Stimulated activated naive CD8-positive, alpha-beta T cell treated with anti-CD3 and anti-CD28 coated beads, Interleukin-15, Interleukin-2, amounts not matched to agents 100 U/mL and 50 U/mL, for 24 hours (primary cell): Measurements from ENCODE around the gene TMEM81.

Experiments used
- ATAC-seq: fragments of 150-1000 bp; cut with Tn5 transposase; one replicate; pipeline ENCODE4 v1.10.0; 2021
- DNase-seq: peaks from one replicate; pipeline ENCODE4 v3.0.0; 2021

The TMEM81 gene

DNA sequence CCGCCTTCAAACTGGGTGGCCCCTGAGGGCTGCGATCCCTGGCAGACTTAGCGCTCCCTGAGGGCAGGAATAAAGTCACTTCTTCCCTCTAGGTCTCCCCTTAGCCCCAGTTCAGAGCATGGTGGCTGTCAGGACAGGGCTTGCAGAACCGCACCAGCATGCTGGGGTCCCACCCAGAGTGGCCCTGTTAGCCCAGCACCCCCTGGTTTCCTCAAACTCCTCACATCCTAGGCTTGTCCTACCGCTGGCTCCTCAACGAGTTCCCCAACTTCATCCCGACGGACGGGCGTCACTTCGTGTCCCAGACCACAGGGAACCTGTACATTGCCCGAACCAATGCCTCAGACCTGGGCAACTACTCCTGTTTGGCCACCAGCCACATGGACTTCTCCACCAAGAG lies 25.4 kb downstream of the TMEM81 start:
- no peak for ATAC-seq
- no peak for DNase-seq

DNA sequence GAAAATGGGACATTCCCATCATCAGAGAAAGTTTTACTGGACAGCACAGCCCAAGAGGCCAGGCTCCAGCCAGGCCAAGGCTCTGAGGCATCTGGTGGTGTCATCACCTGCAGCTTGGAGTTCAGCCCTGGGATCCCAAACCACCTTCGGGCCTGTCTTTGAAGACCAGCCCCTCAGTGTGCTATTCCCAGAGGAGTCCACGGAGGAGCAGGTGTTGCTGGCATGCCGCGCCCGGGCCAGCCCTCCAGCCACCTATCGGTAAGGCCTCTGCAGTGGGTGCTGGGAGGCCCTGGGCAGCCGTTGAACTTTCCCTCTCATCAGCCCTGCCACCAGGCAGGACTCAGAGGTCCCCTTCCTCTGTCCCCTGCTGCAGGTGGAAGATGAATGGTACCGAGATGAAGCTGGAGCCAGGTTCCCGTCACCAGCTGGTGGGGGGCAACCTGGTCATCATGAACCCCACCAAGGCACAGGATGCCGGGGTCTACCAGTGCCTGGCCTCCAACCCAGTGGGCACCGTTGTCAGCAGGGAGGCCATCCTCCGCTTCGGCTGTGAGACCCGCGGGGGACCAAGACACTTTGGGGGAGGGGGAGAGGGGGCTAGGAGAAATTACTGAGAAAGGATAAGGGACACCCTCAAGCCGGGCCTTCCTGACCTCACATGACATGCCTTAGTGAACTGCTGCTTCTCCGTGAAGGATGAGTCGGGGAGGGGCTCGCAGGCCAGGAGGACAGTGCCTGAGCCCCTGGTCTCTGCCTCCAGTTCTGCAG lies 26.3 kb downstream of the TMEM81 start:
- ATAC-seq (no peak), DNase-seq (no peak)

DNA sequence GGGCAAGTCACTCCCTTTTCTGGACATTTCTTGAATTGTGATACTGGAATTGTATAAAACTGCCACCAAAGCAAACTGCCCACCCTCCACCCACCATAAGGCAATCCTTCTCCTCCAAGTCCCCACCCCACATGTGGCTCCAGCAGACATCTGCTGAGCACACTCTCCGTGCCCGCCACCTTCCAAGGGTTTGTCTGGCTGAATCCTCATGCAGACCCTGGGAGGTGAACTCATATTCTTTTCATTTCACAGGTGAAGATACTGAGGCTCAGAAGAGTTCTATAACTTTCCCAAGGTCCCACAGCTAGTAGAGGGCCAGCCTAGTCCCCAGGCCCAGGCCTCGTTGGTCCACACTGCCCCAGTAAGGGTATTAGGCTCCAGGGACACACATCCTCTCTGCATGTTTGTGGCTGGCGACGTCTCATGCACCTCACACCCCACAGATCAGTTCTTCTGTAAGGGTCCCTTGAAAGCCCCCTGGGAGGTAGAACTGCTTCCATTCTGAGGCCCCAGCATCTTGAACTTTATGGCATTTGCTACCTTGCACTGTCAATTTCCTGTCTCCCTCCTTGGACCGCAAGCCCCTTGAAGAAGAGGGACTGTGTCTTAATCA lies 27.2 kb downstream of the TMEM81 start:
- no peak for ATAC-seq
- no peak for DNase-seq

DNA sequence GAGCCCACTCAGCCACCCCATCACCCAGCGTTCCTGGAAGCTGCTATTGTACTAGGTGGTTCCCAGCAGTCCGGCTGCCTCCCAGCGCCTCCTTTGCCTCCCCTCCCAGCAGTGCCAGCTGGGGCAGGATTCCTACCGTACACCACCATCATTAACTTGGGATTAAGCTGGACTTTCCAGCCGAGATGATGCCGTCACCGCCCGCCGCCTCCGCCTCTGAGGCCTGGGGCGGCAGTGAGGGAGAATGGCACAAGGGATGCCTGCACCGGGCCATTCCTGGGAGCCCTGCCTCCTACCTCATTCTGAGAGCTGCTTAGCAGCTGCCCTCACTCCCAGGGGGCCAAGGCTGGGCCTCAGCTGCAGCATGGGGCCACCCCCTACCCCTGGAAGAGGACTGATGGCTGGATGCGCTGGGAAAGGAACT lies 28.1 kb downstream of the TMEM81 start:
- ATAC-seq = no peak
- DNase-seq = no peak

DNA sequence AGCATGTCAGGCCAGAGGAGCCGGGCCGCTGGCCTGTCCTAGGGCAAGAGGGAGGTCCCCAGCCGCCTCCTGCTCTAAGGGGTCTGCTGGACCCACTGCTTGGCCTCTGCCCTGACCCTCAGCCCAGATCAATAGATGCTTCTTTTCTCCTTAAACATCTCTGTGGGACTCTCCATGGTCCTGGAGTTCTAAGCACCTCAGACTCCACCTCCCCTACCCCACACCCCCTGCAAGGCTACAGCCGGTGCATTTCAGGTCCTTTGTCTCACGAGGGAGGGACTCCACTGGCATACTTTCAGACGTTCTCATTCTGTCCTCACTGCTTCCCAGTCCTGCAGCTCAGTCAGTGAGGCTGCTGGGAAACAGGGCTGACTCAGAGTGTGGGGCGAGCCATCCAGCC lies 30.2 kb downstream of the TMEM81 start:
- no peak for ATAC-seq
- DNase-seq = no peak

DNA sequence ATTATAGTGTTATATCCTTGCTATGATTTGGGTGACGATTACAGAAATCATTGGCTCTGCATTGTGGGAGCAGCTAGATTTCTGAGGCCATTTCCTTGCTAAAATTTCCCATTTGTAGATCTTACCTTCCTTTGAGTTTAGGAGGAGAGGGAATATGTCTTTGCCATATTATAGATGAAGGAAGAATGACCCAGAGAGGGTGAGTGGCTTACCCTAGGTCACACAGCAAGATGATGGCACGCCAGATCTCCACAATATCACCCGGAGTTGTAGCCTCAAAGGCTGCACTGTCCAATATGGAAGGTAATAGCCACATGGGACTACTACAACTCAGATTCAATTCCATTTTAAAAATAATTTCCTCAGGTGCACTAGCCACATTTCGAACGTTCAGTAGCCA lies 31.0 kb downstream of the TMEM81 start:
- no peak for ATAC-seq
- no peak for DNase-seq

DNA sequence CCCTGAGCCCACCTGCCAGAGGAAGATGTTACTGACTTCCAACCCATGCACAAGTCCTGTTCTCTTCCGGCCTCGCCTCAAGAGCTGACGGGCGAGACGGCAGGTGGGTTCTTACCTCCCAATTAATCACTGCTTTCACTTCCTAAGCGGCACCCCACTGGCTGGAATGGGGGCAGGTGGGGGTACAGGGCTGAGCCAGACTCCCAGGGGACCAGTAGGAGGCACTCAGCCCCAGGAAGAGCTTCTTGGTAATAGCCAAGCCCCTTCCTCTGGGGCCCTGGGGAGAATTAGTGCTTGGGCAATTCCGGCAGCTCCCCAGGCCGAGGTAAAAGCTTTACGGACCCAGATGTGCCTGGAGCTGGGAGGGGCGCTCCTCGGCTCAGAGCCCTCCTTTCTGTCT lies 31.6 kb downstream of the TMEM81 start:
- ATAC-seq = no peak

DNA sequence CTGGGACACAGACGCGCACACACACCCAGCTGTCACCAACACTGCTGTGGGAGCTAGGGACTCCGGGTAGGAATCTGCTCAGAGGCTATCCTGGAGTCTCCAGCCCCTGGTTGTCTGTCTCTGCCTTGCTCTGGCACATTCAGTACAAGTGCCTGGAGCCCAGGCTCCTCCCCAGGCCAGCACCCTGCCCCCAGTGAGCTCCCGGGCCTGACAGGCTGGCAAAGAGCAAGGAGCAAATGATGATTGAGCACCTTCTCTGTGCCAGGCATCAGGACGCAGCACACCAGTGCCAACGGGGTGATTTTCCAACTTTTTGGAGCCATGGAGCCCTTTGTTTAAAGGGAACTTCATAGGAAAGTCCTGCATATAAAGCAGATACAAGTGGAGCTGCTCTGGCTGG lies 34.8 kb downstream of the TMEM81 start:
- ATAC-seq (no peak), DNase-seq (no peak)

More for the DNA sequence above, 31.6 kb downstream of the TMEM81 start:
- DNase-seq = no peak

DNA sequence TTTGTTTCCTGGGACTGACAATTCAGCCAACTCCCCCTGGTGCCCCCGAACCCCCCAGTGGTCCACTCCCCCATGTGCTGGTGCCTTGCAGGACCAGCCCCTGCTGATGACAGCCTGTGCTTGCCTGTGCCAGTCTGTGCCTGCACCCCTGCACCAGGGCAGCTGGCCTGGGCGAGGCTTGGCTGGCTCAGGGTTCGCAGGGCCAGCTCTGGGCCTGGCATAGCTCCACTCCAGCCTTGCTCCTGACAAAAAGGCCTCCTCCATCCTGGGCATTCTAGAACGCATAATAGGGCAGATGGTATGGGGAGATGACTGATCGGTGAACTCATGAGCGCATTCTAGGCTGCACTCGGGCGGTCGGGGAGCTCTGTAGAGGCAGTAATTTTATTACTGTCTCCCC lies 35.9 kb downstream of the TMEM81 start:
- ATAC-seq (no peak), DNase-seq (no peak)

DNA sequence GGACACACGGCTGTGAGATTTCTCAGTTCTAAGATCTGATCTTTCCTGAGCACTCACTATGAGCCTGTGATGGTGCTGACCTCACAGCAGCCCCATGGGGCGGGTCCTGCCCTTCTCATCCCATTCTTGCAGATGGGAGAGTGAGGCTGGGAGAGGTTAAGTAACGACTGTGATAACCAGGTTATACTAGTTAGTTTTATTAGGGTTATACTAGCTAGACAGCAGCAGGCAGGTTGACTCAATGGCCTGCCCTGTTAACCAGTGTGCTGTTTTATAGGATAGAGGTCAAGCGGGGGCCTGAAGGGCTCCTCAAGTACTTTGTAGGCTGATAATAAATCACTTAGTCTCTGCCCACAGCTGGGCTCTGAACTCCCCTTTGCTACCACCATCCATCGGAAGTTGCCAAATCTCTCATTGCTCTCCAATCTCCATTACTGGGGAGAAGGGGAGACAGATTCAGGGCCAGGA lies 36.5 kb downstream of the TMEM81 start:
- DNase-seq (no peak), ATAC-seq (no peak)

DNA sequence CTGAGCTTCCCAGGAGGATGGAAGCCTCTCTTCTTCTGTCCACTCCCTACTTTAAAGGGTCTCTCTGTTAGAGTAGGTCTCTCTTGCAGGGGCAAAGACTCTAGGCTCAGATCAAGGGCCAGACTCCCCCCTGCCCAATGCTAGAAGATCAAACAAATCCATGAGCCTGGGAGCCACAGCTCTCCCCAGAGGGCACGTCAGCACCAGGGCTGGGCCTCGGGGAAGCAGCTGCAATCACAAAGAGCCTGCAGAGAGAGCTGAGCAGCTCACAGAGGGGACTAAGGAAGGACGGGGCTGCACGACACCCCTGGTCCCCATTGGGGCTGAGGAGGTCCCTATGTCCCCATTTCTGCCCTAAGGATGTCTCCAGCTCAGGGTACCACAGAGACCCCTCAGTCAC lies 37.4 kb downstream of the TMEM81 start:
- DNase-seq = no peak
- ATAC-seq = no peak

DNA sequence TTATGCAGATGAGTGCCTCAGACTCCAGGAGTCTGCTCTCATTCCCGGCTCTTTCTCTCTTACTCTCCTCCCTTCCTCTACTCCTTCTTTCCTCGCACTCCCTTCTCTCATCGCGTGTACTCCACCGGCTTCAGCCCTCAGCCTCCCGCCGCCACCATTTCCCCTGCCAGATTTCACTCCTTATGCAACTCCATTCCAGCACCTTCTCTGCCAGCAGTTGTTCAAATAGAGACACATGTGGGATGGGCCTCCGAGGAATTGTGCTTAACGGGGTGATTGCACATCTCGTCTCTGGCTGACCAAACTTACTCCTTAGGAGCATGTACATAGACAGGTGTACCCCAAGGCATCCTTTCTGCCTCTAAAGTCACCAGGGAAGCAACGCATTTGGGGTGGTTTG lies 39.1 kb downstream of the TMEM81 start:
- ATAC-seq = no peak
- no peak for DNase-seq

DNA sequence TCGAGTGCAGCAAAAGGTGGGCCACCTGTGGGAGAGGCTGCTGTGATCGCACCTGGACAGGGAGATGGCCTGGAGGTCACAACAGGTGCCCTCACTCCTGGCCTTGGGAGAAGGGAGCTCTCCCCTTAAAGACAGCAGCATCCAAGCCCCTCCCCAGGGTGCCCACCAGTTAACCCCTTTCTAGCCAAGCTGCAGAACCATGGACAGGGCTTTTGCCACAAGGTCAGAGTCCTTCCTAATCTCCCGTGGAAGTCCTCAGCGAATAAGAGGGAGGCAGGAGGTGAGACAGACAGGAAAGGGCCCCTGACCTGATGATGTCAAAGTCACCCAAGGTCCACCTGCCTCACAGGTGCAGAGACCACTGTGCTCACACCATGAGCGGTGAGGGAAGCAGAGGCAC lies 39.5 kb downstream of the TMEM81 start:
- ATAC-seq (no peak), DNase-seq (no peak)

DNA sequence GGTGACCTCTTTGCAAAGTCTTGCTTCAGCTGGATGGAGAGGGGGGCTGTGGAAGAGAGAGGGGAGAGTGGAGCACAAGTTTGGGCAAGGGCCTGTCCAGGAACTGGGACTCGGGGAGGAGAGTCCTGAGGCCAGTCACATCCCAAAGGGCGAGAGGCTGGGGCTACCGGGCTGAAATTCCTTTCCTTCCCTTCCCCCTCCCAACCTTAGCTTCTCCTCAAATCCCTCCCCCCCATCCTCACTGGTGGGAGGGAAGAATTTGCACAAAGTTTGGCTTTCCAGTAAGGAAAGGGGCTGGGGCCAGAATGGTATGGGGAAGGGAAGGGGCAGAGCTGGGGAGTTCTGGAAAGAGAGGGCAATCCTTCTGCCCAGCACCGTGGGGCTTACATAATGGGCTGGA lies 40.4 kb downstream of the TMEM81 start:
- DNase-seq = no peak
- ATAC-seq = no peak

DNA sequence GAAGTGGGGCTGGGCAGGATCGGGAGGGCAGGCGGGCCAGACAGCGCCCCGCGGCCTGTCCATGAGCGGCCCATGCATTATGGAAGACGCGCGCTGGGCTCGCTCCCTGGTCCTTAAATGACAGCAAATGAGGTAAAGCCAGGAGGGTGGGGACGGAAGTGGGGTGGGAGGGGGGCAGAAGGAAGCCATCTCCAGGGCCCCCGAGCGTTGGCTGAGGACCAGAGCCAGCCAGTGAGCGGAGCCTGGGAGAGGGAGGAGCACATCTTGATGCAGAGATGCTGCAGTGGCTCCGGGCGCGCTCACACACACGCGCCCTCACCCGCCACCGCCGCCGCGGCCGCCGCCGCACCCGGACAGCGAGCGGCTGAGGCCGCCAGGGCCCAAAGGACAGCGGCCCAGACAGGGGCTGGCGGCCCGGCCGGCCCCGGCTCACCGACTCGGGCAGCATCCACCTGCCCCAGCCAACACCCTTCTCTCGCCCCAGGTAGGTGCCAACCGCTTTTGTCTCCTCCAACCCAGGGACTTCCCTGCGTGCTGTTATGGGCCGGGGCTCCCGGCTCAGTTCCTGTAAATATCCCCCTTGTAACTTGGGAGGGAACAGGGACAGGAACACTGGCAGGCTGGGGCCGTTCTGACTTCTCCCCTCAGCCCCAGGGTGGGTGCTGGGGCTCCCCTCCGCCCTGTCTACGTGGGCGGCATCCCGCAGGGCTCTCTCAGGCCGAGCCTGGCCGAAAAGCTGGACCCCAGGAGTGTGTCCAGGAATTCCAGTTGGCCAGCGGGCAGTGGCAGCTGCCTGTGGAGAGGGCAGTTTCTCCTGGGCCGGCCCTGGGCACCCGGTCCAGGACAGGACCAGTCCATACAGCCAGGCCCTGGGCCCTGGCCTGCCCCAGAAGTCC lies 41.1 kb downstream of the TMEM81 start, which contains the start of gene CNTN2:
TSS of gene CNTN2 (plus strand) at position 302 of the 896 bp plus-strand sequence. CDS start 9,974 bp downstream, outside the sequence.
- DNase-seq (no peak), ATAC-seq (no peak)

DNA sequence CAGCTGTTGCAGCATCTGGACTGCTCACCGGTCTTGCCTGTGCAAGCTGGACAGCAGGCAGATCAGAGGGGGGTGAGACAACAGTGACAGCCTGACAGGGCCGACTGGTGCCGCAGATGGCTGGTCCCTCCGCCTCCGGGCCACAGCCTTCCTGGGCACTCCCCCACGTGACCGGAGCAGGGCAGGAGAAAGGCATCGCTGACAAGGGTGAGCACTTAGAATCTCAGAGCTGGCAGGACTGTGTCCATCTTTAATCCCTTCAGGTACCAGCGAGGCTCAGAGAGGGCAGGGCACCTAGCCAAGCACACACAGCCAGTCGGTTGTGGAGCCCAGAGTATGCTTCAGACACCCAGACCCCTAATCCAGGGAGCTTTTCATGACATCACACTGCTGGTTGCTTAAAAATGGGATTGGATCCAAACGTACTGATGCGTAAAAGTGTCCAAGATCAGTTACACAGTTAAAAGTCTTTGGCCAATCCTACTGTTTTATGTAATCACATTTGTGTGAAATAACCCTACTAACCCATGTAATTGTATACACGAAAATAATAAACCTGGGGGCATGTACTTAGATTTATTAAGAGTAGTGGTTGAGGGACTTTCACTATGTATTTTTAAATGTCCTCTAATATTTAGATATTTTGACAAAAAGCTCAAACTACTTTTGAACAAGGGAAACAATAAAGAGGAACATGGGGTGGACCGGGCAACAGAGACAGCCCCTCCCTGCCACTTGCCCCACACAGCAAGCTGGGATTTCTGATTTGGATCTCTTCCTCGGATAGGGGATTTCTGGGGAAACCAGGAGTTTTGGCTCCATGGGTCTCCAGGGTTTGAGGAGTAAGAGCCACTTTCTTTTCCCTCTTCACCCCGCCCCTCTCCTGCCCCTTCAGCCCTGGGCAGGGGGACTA lies 42.0 kb downstream of the TMEM81 start:
- ATAC-seq (no peak), DNase-seq (no peak)

DNA sequence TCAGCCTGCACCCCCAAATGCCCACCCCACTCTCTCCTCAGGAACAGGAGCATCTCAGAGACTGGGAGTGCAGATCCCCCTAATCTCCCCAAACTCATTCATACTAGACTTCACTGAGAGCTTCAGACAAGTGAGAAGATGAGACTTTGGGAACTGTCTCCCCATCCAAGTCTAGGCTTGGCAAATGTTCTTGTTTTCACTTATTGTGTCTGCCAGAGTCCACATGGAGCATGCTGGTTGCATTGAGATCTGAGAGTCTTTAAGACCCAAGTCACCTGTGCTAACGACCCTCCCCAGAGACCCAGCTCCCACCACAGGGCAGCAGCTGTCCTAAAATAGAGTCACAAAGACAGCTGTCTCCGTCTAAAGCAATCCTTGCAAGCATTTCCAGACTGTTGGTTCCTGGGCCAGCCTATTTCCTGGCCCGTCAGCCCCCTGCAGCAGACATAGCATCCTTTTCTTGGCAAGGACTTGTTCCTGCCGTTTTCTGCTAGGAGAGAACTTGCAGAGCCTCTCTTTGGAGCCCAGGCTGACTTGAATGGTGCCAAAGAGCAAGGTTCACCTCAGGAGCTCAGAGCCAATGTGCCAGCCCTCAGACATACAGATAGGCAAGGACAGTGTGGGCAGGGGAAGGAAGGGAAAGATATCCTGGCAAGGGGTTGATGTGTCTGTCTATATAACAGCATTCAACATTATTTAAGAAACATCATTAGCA lies 43.1 kb downstream of the TMEM81 start:
- ATAC-seq (no peak), DNase-seq (no peak)

DNA sequence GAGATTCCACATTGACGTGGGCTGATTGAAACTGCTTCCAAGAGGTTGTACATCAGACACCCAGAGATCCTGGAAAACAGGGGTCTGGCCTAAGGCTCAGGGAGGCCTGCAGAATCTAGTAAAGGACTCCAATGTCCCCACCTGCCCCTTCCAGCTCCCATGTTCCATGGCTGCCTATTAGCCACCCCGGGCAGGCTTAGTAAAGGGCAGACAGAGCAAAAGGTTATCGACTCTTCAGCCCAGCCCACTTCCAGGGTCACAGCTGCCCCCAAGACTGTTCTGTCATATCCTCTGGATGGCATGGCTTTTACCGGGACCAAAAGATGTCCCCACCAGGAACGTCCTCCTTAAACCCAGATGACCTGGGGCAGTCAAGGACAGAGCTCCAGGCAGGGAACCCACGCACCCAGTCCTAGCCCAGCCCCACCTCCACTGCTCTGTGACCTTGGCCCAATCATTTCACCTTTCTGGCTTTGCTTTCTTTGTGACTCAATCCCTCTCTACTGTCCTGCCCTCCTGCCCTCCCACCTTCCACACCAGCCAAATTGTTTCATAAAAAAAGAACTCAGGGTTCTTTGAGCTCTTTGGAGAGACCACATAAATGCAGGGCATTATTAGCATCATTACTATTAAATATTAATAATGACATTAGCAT lies 46.0 kb downstream of the TMEM81 start:
- ATAC-seq = no peak

DNA sequence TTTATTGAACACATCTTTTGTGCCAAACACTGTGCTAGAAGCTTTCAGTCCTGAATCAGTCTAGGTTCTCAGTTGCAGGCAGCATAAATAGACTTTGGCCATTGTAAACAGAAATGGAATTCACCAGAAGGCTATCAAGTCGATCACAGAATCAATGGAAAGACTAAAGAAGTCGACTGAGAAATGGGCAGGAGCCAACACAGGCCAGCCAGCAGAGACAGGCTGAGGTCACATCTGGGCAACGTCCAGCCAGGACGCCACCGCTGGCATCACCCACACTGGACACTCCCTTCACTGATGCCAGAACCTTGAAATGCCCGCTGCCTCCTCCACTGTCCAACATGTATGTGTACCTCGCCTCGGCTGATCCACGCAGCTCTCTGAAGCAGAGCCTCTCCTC lies 46.7 kb downstream of the TMEM81 start:
- DNase-seq (no peak), ATAC-seq (no peak)

More for the DNA sequence above, 46.0 kb downstream of the TMEM81 start:
- DNase-seq = no peak
